NCI-H748 (cell line): ENCODE data around the gene BTC.
"Not testable (repeated sequence)": the region's sequence is repeated elsewhere in the genome, so short reads cannot be mapped to it uniquely, and the experiment has no call there.

Experiments
- DNase-seq: peaks from one replicate; lab custom pipeline; 2025; ENCODE audit not compliant: unreplicated experiment; lab: John Stamatoyannopoulos, UW

The BTC gene

DNA sequence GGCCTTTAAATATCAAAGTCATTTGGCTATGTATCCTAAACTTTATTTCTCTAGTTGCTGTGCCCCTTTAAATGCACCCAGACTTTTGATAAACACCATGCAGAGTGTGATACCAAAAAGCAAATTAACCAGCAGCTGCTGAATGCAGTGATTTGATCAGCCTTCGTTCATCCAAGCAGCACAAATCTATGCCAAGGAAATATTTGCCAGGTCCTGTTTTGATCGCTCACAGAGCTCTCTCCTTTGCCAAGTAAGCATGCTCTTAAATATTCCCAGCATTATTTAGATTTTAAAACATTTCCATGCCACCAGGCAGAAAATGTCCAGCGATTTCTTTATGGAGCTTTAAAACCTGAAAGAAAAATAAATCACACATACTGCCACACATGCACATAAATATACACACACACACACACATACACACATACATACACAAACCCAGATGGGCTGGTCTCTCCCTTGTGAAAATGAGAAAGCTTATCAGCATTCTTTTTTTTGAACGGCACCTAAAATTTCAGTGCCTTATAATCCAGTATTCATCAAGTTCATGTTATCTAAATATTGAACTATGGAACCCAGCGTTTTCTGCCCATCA, 35.7 kb downstream of the BTC start:
- no peak for DNase-seq

DNA sequence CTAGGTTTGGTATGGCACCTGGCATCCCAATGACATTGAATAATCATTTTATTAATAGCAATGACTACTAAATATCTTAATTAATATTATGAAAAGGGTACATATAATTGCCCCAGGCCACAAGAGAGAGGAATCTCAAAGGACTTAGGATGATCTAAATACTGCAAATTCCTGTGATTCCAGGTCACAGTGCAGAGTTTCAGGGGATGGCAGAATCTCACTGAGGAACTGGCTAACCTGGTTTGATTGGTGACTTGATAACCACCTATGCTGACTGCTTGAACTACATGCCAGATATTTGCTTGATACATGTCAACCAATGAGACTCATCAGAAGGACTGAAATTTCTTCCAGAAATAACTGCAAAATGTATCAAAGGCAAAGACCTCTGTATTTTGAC, 37.2 kb downstream of the BTC start:
- DNase-seq = no peak

DNA sequence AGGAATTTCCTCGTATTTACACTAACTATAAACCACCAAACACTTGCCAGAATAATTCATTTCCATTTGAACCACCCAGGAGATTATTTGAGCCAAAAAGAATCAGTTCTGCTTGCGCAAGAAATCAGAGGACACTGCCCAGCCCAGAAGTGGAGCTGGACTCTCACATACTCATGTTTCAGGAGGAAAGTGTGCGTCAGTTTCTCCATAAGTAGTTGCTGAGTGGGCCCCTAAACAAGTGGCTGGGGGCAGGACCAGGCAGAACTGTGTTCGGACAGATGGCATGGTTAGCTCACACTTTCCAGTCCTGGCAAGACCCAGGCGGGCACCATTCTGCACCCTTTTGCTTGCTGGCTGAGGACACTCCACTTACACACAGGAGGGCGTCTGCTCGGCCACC, 38.8 kb downstream of the BTC start:
- no peak for DNase-seq

DNA sequence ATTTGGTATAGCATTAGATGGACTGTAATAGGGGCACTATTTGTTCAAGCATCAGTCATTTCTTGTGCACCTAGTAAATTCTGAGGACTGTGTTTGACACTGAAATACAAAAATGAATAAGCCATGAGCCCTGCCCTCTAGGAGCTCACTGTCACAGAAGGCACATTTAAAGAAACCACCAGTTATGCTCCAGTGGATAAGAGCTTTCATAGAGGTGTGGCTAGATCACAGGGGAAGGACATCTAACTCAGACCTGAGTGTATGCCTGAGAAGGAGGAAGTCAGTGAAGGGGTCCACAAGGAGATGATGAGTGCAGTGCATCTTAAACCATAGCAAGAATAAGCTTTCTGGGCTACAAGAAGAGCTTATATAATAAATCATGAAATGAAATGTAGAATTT, 40.1 kb downstream of the BTC start:
- no peak for DNase-seq

DNA sequence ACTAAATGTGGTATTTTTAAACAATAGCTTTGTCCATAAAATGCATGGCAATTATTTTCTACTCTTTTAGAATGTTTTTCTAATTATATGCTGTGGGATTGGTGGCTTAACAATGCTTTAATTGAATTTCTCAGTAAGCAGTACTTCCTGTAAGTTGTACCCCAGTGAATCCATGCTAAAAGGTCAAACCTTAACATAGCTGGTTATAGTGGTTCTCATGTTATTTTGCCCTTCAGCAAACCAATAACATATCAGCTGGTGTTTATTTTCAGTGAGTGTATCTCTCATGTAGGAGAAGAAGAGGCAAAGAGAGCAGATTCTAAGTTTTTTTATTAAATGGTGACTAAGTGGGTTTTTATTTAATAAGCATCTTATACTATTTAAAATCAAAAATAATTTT, 41.5 kb downstream of the BTC start:
- no peak for DNase-seq

GRCh38 chr4:74751856-74752255, 42.5 kb downstream of the BTC start:
- no peak for DNase-seq

- no peak for DNase-seq
Measured at GRCh38 chr4:74751247-74751646, 43.1 kb downstream of the BTC start.

- DNase-seq = no peak
Measured at GRCh38 chr4:74742185-74742584, 52.1 kb downstream of the BTC start.

DNA sequence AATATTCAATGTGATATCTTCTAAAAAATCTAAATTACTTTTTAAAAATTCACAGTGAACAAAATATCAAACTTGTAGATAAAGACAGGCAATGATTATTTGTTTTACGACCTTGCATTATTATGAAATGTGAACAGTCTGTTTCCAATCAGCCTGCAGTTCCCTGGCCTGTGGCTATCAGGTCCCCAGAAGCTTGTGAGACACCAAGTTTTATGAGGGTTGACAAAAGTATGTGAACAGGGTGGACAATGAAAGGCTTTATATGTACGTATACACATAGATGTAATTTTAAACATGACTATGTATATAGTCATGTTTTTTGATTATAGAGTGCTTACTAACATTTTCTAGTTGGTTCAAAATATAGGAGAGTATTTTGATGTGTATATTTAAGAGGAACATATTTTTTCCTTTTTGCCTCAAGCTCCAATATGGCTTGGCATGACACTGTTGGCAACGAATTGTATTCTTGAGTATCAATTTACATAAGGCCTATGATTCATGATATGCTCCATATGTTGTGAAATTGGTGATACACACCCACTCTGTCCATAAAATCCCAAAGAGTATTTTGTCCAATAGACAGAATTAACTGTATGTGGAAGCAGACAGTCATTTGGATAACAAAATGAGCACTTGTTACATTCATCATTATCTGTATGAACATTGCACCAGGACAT, 55.7 kb downstream of the BTC start:
- no peak for DNase-seq

DNA sequence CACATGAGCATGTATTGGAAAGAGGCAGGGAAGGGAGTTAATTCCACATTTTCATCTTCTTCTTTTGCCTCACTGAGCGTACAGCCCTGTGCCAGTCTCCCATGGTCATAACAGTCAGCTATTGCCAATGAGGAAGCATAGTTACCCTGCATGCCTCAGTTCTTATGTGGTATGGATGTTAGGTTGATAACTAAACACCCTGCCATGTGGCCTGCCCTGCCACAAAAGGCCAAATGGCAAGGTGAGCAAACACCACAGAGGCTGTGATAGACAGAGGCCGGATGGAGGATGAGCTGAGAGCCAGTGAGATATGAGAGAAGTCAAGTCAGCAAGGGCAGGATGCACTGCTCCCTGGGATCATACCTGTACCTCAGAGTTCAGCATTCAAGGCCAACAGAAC, 59.3 kb downstream of the BTC start:
- no peak for DNase-seq

DNA sequence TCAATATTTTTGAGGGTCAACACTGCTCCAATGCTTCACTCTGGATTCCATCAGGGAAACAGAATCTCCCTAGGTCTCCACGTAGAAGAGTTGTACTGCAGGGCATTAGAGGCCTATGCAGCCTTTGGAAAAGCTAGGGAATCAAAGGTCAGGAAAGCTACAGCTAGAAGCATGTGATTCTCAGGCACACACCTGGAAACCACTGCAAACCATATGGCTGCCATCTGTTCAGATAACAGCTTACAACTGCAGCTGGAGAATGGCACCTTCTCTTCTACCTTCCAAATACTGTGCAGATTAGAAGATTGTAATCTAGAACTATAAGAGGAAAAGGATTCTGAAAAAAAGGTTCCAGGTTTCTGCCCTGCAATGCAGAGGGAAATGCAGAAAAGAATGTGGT, 60.6 kb downstream of the BTC start:
- DNase-seq = no peak

GRCh38 chr4:74724979-74725378, 69.3 kb downstream of the BTC start:
- DNase-seq = no peak

- no peak for DNase-seq
Measured at GRCh38 chr4:74716436-74716765, 77.9 kb downstream of the BTC start.

GRCh38 chr4:74715706-74716435, 78.5 kb downstream of the BTC start:
- no peak for DNase-seq

GRCh38 chr4:74714611-74715130, 79.7 kb downstream of the BTC start:
- no peak for DNase-seq

DNA sequence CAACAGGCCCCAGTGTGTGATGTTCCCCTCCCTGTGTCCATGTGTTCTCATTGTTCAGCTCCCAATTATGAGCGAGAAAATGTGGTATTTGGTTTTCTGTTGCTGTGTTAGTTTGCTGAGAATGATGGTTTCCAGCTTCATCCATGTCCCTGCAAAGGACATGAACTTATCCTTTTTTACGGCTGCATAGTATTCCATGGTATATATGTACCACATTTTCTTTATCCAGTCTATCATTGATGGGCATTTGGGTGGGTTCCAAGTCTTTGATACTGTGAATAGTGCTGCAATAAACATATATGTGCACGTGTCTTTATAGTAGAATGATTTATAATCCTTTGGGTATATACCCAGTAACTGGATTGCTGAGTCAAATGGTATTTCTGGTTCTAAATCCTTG, 86.2 kb downstream of the BTC start:
- DNase-seq = not testable (repeated sequence)
